ENCODE results near the gene PDZD2. TPM values are rescaled to one million over a fixed set of nuclear protein-coding genes. Genes with fewer than 3 reads are reported as not detected.
A peak's percentile ranks its signal among the peaks of the same experiment; 100 is the strongest.

The PDZD2 gene
- total and polyA plus RNA-seq, 5 donors, result 40.4 to 188 (median 109) TPM

DNA sequence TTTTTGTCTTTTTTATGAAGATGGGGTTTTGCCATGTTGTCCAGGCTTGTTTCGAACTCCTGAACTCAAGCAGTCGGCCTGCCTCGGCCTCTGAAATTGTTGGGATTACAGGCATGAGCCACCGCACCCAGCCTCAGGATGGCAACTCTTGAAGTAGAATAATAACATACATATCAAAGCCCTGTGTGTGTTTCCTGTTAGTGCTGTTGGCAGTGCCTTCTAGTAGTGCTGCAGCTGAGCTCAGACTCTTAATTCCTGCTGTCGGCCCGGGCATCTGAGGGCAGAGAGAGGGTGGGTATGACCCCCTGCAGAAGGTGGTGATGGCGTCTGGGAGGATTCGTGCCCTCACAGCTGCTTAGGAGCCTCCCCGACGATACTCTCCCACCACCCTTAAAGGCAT, 227.2 kb downstream of the PDZD2 start:
- Histone ChIP-seq H3K9me3 (ENCODE audit: control insufficient read depth, low read length) (no peaks in the 10 kb centered on the region), H3K4me1 (ENCODE audit: control insufficient read depth, insufficient read depth, low read length) (peaks cover 2% of the 10 kb centered on the region), H3K27ac (ENCODE audit: low read length) (no peak overlapping the region), H3K27me3 (ENCODE audit: control insufficient read depth, insufficient read depth) (no peaks in the 10 kb centered on the region), H3K4me3 (ENCODE audit: low read length) (no peak overlapping the region)
- WGBS, result 77% methylated on average over 10 of the region's 10 CpGs
- intact Hi-C loops (cut with DNase I), result no loop called here
- ATAC-seq (no peak), DNase-seq (no peak)

DNA sequence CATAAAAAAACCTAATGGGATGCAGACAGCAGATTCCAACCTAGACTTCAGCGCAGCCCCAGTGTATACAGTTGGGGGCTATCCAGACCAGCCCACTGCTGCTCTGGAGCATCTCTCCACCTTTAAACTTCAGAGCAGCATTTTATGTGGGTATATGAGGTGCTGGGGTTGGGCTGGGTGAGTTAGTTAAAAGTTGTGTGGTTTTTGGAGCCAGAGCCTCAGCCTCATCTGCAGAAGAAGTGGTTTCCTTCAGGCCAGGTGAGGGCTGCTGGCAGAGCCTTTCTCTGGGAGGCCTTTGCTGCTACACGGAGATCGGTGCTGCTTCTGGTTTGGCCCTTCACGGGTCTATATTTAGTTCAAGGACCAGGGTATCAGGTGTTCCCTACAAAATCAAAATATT, 228.3 kb downstream of the PDZD2 start:
- Histone ChIP-seq H3K4me1 (ENCODE audit: control insufficient read depth, insufficient read depth, low read length) (peaks cover 2% of the 10 kb centered on the region), H3K9me3 (ENCODE audit: control insufficient read depth, low read length) (no peaks in the 10 kb centered on the region), H3K27me3 (ENCODE audit: control insufficient read depth, insufficient read depth) (no peaks in the 10 kb centered on the region), H3K4me3 (ENCODE audit: low read length) (no peak overlapping the region), H3K27ac (ENCODE audit: low read length) (no peak overlapping the region)
- no peak for ATAC-seq
- intact Hi-C loops (cut with DNase I), result no loop called here
- no peak for DNase-seq
- WGBS, result 64% methylated on average over 4 of the region's 4 CpGs

GRCh38 chr5:31880449-31880848, 241.5 kb downstream of the PDZD2 start:
- DNase-seq, result no peak
- no peak overlapping the region for H3K27ac ChIP-seq (ENCODE audit: low read length)
- WGBS, result 91% methylated on average over 3 of the region's 3 CpGs
- no peaks in the 10 kb centered on the region for H3K9me3 ChIP-seq (ENCODE audit: control insufficient read depth, low read length)
- intact Hi-C loops (cut with DNase I), result no loop called here
- ATAC-seq, result no peak
- H3K4me1 ChIP-seq (ENCODE audit: control insufficient read depth, insufficient read depth, low read length), result no peaks in the 10 kb centered on the region
- no peaks in the 10 kb centered on the region for H3K27me3 ChIP-seq (ENCODE audit: control insufficient read depth, insufficient read depth)
- no peak overlapping the region for H3K4me3 ChIP-seq (ENCODE audit: low read length)

- ATAC-seq (no peak), DNase-seq (no peak)
- intact Hi-C loops (cut with DNase I), result no loop called here
- H3K9me3 ChIP-seq (ENCODE audit: control insufficient read depth, low read length), result no peaks in the 10 kb centered on the region
- H3K4me3 ChIP-seq (ENCODE audit: low read length), result no peak overlapping the region
- WGBS, result 75% methylated on average over 5 of the region's 5 CpGs
- H3K4me1 ChIP-seq (ENCODE audit: control insufficient read depth, insufficient read depth, low read length), result peaks cover 5% of the 10 kb centered on the region
- H3K27me3 ChIP-seq (ENCODE audit: control insufficient read depth, insufficient read depth), result no peaks in the 10 kb centered on the region
- no peak overlapping the region for H3K27ac ChIP-seq (ENCODE audit: low read length)
Measured at GRCh38 chr5:31884896-31885295, 246.0 kb downstream of the PDZD2 start.

DNA sequence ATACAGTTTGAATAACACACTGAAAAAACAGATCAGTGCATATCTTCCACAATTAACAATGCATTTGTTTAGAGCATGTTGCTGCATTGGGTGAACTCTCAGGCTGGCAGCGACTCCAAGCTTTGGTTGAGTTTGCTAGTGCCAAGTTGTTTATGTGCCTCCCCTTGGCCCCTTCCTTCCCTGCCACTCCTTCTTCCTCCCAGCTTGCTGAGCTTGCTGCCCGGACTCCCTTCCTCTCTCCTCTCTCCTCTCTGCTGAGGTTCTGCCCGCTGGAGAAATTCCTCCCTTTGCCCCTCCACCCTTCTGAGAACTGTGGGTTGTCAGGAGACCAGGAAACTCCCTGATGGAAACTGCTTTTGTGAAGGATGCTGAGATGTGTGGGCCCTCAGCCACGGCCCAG, 247.3 kb downstream of the PDZD2 start:
- Histone ChIP-seq H3K27ac (ENCODE audit: low read length) (no peak overlapping the region), H3K27me3 (ENCODE audit: control insufficient read depth, insufficient read depth) (no peaks in the 10 kb centered on the region), H3K9me3 (ENCODE audit: control insufficient read depth, low read length) (no peaks in the 10 kb centered on the region), H3K4me1 (ENCODE audit: control insufficient read depth, insufficient read depth, low read length) (peaks cover 5% of the 10 kb centered on the region), H3K4me3 (ENCODE audit: low read length) (no peak overlapping the region)
- 60% methylated on average over 4 of the region's 4 CpGs for WGBS
- intact Hi-C loops (cut with DNase I), result no loop called here
- DNase-seq, result no peak
- peak; percentile 30 to 53 for ATAC-seq

GRCh38 chr5:31887556-31887955, 248.6 kb downstream of the PDZD2 start:
- no peaks in the 10 kb centered on the region for H3K27me3 ChIP-seq (ENCODE audit: control insufficient read depth, insufficient read depth)
- DNase-seq (no peak), ATAC-seq (no peak)
- peaks cover 5% of the 10 kb centered on the region for H3K4me1 ChIP-seq (ENCODE audit: control insufficient read depth, insufficient read depth, low read length)
- intact Hi-C loops (cut with DNase I), result no loop called here
- H3K4me3 ChIP-seq (ENCODE audit: low read length), result no peak overlapping the region
- H3K27ac ChIP-seq (ENCODE audit: low read length), result no peak overlapping the region
- 87% methylated on average over 7 of the region's 7 CpGs for WGBS
- H3K9me3 ChIP-seq (ENCODE audit: control insufficient read depth, low read length), result no peaks in the 10 kb centered on the region

DNA sequence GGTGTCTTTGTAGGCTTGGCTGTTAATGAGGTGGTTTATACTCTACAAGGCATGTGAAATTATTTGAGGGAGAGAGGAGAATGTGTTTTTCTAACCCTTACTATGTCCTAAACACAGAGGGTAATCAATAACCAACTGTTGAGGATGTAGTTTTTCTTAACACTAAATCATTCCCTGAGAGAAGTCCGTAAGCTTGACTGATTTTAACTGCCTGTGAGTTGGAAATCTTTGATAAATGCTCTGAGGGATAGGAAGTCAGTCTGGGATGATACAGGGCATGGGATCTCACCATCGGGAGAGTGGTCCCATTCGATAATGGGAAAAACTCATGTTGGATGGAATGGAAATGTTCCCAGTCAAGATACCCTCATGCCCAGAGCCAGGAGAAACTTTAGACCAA, 249.6 kb downstream of the PDZD2 start:
- DNase-seq (no peak), ATAC-seq (no peak)
- Histone ChIP-seq H3K27me3 (ENCODE audit: control insufficient read depth, insufficient read depth) (no peaks in the 10 kb centered on the region), H3K4me1 (ENCODE audit: control insufficient read depth, insufficient read depth, low read length) (peaks cover 5% of the 10 kb centered on the region), H3K9me3 (ENCODE audit: control insufficient read depth, low read length) (no peaks in the 10 kb centered on the region), H3K27ac (ENCODE audit: low read length) (no peak overlapping the region), H3K4me3 (ENCODE audit: low read length) (no peak overlapping the region)
- intact Hi-C loops (cut with DNase I), result no loop called here
- WGBS, result 82% methylated on average over 3 of the region's 3 CpGs

- WGBS, result 58% methylated on average over 8 of the region's 8 CpGs
- intact Hi-C loops (cut with DNase I), result no loop called here
- DNase-seq (no peak), ATAC-seq (peak in 1 of 2 donors; percentile 17)
- H3K27me3 ChIP-seq (ENCODE audit: control insufficient read depth, insufficient read depth), result no peaks in the 10 kb centered on the region
- no peak overlapping the region for H3K4me3 ChIP-seq (ENCODE audit: low read length)
- H3K27ac ChIP-seq (ENCODE audit: low read length), result no peak overlapping the region
- peaks cover 5% of the 10 kb centered on the region for H3K4me1 ChIP-seq (ENCODE audit: control insufficient read depth, insufficient read depth, low read length)
- no peaks in the 10 kb centered on the region for H3K9me3 ChIP-seq (ENCODE audit: control insufficient read depth, low read length)
Measured at GRCh38 chr5:31889001-31889561, 250.2 kb downstream of the PDZD2 start.

- DNase-seq (no peak), ATAC-seq (no peak)
- WGBS, result 75% methylated on average over 7 of the region's 7 CpGs
- intact Hi-C loops (cut with DNase I), result no loop called here
- H3K4me1 ChIP-seq (ENCODE audit: control insufficient read depth, insufficient read depth, low read length), result peaks cover 10% of the 10 kb centered on the region
- no peaks in the 10 kb centered on the region for H3K27me3 ChIP-seq (ENCODE audit: control insufficient read depth, insufficient read depth)
- H3K27ac ChIP-seq (ENCODE audit: low read length), result no peak overlapping the region
- H3K4me3 ChIP-seq (ENCODE audit: low read length), result no peak overlapping the region
- H3K9me3 ChIP-seq (ENCODE audit: control insufficient read depth, low read length), result no peaks in the 10 kb centered on the region
Measured at GRCh38 chr5:31890046-31890445, 251.1 kb downstream of the PDZD2 start.

- Histone ChIP-seq H3K9me3 (ENCODE audit: control insufficient read depth, low read length) (no peaks in the 10 kb centered on the region), H3K27ac (ENCODE audit: low read length) (no peak overlapping the region), H3K4me3 (ENCODE audit: low read length) (no peak overlapping the region), H3K4me1 (ENCODE audit: control insufficient read depth, insufficient read depth, low read length) (peaks cover 8% of the 10 kb centered on the region), H3K27me3 (ENCODE audit: control insufficient read depth, insufficient read depth) (no peaks in the 10 kb centered on the region)
- DNase-seq (no peak), ATAC-seq (no peak)
- 75% methylated on average over 6 of the region's 6 CpGs for WGBS
- intact Hi-C loops (cut with DNase I), result no loop called here
Measured at GRCh38 chr5:31894141-31894540, 255.2 kb downstream of the PDZD2 start.

- ATAC-seq, result no peak
- H3K9me3 ChIP-seq (ENCODE audit: control insufficient read depth, low read length), result no peaks in the 10 kb centered on the region
- DNase-seq, result no peak
- WGBS, result 91% methylated on average over 2 of the region's 2 CpGs
- H3K27me3 ChIP-seq (ENCODE audit: control insufficient read depth, insufficient read depth), result no peaks in the 10 kb centered on the region
- no peak overlapping the region for H3K27ac ChIP-seq (ENCODE audit: low read length)
- intact Hi-C loops (cut with DNase I), result no loop called here
- H3K4me1 ChIP-seq (ENCODE audit: control insufficient read depth, insufficient read depth, low read length), result peaks cover 8% of the 10 kb centered on the region
- H3K4me3 ChIP-seq (ENCODE audit: low read length), result no peak overlapping the region
Measured at GRCh38 chr5:31895199-31895820, 256.4 kb downstream of the PDZD2 start.
